Cerebellar cortex (tissue), 1 donor: ENCODE data around the gene RNF115.
"Not testable (repeated sequence)": the region's sequence is repeated elsewhere in the genome, so short reads cannot be mapped to it uniquely, and the experiment has no call there.

ENCODE experiments used
- DNase-seq: peaks from one replicate; pipeline ENCODE4 v3.0.0-alpha.2; 2015; ENCODE audit warnings: low spot score

The RNF115 gene

DNA sequence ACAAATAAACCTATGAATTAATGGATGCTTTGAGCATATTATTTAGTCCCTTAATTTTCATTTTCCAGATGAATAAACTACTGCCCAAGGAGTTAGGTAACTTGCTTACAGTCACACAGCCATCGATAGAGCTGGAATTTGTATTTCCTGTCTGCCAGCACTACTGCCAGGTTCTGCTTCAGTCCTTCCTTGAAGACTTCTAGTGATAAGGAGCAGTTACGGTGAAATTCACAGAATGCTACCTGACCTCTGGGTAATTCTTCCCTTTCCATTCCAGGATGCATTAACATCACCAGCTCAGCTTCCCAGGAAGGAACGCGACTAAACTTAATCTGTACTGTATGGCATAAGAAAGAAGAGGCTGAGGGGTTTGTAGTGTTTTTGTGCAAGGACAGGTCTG lies 93.4 kb downstream of the RNF115 start:
- DNase-seq: no peak

DNA sequence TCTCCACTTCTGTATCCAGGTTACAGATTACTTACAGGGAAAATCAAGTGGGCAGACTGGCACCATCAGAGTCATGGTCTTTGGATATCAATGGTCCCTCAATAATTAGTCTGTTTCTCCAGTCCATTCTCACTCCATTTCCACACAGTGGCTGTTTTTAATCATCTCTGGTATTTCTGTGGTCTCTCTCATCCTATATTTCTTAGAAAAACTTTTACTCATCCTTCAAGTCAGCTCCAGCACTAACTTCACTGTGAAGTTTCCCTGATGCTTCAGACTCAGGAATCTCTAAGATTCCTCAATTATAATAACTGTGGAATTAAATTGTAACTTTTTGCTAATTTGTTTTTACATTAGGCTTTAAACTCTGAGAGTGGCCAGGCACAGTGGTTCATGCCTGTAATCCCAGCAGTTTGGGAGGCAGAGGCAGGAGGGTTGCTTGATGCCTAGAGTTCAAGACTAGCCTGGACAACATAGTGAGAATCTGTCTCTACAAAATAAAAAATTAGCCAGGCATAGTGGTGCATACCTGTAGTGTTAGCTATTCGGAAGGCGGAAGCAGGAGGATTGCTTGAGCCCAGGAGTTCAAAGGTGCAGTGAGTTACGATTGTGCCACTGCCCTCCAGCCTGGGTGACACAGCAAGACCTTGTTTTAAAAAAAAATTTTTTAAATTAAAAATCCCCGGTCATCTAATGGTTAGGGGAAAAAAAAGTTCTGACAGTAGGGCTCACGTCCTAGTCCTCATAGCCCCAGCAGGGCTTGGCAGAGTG lies 94.0 kb downstream of the RNF115 start:
- DNase-seq: no peak

DNA sequence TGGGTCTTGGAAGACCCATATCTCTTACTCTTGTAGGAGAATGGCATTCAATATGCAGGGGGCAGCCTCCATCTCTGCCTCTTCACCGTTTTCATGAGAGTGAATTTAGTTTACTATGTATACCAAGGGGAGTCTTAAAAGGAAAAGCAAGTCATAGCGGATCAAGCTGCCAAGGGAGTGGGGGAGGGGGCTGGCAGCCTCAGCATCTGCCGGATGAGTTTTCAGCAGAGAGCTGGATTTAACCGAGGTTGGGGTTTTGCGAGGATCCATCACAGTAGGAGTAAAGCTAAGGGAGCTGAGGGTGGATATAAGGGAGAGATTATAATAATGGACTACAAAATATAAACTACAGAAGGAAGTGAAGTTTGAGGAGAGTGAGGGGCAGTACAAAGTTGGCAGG lies 94.7 kb downstream of the RNF115 start:
- DNase-seq: no peak

DNA sequence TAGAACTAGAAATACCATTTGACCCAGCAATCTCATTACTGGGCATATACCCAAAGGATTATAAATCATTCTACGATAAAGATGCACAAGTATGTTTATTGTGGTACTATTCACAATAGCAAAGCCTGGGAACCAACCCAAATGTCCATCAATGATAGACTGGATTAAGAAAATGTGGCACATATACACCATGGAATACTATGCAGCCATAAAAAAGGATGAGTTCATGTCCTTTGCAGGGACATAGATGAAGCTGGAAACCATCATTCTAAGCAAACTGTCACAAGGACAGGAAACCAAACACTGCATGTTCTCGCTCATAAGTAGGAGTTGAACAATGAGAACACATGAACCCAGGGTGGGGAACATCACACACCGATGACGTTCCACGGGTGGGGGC lies 97.7 kb downstream of the RNF115 start:
- not testable (repeated sequence) for DNase-seq

DNA sequence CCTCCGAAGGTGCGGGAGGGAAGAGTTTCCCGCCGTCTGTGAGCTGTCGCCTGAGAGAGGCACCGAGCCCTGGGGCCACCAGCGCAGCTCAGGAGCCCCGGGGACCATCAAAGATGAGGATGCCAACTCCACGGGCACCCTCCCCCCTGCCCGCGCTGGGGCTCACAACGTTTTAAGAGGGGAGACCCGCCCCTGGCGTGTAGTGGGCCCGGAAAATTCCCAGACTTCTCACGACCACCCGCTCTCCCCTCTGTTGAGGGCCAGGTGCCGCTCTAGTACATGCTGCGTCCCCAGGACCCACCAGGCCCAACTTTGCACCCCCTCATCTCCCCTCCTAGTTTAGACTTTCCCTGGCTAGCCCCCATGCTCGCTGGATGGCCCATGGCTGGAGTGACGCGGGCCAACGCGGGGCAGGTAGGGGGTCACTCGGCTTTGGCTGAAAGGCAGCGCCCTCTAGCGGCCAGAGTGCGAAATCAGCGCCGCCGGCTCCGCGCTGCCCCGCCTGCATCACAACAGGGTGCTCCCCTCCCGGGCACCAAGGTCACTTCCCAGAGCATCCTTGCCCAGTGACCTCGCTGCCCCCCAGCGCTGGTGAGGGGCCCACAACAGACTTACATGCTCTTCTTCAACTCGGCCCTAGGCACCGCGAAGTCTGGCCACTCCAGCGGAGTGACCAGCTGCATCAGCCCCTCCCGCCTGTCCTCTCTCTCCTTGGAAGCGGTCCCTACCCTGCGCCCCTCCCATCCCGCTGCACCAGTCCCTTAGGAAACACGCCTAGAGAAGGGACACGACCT lies 102.8 kb downstream of the RNF115 start:
- peak; percentile 75 for DNase-seq

DNA sequence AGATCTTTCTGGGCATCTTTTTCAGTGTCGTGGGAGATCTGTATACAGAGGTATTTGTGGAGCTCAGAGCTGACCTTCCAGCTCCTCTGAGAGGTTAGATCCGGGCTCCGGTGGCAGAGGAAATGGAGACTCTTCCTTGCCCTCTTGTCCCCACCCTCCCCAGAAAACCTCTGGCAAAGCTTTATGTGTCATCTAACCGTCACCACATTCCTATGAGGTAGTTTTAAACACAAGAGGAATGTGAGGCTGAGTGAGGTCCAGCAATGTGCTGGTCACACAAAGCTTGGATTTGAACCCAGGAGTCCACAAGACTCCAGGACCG lies 103.4 kb downstream of the RNF115 start:
- DNase-seq: no peak

DNA sequence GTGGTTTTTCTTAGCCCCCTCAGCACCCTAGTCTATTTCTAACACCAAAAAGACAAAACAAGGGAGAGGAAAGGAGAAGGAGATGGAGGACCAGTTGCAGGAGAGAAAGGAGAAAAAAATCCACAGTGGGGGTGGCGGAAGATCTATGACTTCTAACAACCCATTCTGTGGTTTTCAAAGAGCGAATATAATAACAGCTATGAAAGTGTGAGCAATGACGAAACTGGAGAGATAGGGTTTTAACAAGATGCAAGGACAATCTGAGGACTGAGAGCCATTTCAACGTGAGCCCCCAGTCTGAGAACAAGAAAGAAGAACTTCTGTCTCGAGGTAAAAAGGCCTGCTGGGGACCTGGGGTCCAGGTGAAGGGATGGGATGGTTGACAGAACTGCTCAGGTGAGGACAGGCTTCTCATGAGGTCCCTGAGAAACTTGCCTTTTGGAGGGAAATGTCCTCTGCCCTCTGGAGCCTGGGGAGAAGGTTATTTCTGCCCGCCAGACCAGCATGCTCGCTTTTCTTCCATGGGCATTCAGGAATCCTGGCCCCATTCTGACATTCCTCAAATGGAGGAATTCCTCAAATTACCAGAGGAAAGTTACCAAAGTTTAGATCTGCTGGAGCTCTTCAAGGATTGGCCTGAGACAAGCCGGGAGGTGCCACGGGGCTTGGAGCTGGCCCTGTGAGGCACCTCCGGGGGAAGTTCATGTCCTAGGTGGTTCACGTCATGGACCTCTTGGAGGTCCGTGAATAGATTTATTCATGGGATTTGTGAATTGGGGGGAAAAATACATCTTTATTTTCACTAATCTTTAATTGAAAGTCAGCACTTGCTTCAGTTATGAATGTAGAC lies 104.4 kb downstream of the RNF115 start, which contains the start of gene CD160:
Gene CD160 (plus strand): TSS at position 270 of the 850 bp plus-strand sequence. CDS start 8,829 bp downstream, outside the sequence.
- no peak for DNase-seq

DNA sequence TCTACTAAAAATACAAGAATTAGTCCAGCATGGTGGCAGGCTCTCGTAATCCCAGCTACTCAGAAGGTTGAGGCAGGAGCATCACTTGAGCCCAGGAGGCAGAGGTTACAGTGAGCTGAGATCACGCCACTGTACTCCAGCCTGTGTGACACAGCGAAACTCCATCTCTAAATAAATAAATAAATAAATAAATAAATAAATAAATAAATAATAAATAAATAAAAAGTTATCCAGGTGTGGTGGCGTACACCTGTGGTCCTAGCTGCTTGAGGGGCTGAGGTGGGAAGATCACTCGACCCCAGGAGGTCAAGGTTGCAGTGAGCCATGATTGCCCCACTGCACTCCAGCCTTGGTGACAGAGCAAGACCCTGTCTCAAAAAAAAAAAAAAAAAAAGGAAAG lies 105.4 kb downstream of the RNF115 start:
- not testable (repeated sequence) for DNase-seq

DNA sequence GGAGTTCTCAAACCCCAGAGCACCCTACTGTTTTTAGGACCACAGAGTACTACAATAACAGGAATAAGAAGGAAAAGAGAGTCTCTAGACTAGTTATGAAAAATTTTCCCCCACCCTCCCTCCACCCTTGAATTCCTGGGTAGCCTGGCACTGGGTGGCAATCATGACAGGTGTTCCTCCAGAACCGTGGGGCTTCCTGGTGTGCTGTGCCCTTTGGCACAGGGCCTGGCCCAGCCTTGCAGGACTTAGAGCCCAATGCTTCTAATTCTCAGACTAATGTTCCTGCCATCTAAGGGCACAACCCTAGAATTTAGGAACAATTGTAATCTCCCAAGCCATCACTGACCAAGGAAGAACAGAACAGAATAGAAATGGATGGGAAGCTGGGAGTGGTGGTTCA lies 106.1 kb downstream of the RNF115 start:
- DNase-seq: no peak

DNA sequence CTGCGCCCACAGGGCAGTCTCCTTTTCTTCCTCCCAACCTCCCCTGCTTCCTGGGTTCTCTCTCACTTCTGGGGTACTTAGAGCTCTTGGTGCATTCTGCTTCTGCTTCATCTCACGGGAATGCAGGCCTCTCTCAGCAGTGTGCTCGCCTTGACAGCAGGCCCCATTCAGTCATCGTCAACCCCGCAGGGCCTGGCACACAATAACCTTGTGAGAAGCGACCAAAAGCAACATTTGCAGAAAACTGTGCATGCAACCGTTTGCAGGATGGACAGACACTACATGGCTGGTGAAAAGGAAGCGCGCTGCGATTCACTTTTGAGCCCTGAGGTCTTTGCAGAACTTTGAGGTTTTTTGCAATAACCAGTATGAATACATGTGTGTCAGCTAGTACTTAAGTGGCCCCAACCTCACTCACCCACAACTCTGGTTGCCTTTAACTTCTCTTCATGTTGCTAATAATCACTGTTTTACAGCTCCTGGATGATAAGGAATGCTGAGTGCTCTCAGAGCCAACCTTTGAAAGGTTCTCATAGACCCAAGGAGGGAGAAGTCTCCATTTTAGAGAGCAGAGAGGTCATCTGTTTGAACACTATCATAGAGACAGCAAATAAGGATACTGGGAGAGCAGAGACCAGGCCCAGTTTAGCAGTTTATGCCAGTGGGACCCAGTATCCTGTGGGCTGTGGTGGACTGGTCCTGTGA lies 107.1 kb downstream of the RNF115 start:
- peak; percentile 62 for DNase-seq

DNA sequence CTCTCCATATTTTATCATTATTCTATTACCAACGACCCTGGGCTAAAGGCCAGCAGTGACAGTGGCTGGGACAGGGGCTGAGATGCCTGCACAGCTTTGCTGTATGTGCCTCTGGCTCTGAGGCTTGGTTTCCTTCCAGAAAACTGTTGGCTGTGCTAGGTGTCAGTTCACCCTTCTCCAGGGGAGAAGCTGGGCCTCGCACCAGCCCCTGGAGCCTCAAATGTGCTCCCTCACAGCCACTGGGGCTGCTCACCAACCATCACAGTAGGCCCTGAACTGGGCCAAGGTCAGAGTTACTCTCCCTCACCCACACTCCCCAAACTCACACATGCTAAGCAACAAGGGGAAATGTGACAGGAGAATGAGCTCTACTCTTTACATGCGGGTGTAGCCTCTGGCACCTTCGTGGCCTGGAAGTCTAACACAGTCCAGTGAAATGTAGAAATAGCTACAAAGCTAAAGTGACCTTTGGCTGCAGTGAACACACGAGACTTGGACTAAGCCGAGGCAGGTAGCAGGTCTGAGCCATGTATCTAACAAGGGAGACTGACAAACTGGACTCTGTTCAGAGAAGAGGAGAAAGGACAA lies 109.3 kb downstream of the RNF115 start:
- peak; percentile 42 for DNase-seq

DNA sequence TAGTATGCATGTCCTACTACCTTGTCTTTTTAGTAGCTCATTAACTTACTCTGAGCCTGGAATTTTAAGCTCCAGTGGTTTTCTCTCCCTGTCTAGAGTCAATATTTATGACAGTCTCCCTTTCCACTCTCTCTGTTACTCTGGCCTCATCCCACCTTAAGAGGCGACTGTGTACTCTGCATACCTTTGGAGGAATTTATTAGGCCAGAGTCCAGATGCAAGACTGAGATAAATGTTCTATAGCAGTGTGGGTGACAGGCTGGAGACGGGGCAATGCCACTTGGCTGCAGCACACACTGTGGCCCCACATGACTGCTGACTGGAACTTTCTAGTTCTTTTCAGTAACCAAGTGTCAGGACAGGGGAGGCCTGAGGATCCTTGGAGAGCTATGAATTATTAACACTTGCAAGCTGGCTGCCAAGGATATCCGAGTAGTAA lies 112.7 kb downstream of the RNF115 start:
- no peak for DNase-seq

DNA sequence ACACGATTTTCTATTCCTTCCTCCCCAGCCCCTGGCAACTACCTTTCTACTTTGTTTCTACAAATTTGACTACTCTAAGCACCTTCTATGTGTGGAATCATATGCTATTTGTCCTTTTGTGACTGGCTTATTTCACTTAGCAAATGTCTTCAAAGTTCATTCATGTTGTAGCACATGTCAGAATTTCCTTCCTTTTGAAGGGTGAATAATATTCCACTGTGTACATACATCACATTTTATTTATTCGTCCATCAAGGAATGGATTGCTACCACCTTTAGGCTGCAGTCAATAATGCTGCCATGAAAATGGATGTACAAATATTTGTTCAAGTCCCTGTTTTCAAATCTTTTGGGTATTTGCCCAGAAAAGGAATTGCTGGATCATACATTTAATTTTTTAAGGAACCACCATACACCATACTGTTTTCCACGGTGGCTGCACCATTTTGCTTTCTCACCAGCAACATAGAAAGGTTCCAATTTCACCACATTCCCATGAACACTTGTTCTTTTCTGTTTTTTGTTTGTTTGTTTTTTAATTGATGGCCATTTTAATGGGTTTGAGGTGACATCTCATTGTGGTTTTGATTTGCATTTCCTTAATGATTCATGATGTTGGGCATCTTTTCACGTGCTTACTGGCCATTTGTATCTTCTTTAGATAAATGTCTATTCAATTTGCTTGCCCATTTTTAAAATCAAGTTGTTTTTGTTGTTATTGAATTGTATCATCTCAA lies 113.4 kb downstream of the RNF115 start:
- DNase-seq: no peak

DNA sequence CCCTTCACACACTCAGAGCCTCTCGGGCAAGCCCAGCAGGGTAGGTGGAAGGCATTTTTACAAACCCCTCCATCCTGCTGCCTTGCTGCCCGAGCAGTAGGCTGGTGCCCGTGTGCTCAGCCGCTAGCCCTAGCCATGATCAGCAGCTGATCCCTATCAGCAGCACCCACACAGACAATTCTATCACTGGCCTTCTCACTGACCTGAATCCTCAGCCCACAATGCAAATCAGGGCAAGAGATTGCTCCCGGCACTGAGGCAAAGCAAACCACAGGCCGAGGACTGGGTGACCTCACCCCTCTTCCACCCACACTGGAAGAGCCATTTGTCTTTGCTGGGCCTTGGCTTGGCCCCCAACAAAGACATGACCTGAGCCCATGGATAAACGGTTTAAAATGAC lies 115.8 kb downstream of the RNF115 start:
- peak; percentile 34 for DNase-seq

DNA sequence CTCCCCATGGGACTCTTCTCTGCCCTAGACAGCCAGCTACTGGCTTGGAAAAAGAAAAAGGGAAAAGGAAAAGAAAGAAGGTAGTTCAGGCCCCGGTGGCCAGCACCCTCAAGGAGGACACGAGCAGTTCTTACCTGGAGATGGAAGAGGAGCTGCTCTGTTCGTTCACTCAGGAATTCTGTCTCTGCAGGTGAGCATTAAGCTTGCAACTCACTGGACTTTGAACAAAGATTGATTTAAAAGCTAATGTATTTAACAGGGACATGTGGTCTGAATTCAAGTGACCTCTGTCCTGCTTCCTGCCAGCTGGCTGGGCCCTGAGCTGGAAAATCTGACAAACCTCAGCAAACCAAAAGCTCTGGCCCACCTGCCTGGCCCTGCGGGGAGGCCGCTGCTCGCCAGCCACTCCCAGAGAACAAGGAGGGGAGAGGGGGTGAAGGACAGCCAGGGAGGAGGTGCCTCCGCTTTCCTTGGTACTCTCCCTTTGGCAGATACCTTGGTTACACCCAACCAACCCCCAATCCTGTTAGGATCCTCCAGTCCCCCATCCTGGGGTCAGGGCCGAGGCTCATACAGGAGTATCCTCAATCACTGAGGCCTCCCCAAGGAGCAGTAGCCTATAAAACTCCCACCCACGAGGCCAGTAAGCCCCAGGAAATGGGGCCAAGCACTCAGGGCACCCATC lies 116.6 kb downstream of the RNF115 start, which contains the start of gene PDZK1:
Gene PDZK1 (minus strand): TSS at position 186 of the 685 bp plus-strand sequence. CDS start 19,347 bp downstream, outside the sequence.
- DNase-seq: peak; percentile 88

DNA sequence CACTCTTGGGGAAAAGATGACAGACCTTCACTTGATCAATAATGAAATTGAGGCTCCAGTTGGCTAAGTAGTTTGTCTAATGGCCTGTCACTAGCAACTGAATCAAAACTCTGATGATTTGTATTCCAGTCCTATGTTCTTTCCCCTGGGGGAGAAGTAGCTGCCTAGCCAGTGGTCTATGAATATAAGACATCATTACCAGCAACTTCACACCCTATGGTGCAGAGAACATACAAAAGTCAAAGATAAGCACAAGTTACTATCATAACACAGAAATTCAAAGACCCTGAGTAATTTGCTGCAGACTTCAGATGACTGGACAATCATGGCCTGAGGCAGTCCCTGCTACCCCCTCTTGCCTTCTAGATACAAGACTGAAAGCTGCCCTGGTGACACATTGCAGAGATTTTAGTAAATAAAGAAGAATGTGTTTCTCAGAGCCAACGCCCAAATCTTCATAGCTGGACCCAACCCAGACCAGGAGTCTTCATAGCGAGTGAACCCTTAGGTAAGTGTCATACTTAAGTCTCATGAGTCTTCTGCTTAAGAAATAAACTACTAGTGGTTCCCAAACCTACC lies 117.7 kb downstream of the RNF115 start:
- DNase-seq: no peak

DNA sequence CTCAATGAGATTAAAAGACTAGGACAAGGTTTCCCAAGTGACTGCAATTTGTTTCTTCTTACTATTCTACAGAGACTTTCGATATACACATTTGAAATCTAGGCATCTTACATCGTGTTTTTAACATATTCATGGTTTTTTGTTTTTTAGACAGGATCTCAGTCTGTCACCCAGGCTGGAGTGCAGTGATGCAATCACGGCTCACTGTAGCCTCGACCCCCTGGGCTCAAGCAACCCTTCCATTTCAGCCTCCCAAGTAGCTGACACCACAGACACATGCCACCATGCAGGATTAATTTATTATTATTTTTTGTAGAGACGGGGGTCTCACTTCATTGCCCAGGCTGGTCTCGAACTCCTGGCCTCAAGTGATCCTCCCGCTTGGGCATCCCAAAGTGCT lies 118.3 kb downstream of the RNF115 start:
- no peak for DNase-seq

DNA sequence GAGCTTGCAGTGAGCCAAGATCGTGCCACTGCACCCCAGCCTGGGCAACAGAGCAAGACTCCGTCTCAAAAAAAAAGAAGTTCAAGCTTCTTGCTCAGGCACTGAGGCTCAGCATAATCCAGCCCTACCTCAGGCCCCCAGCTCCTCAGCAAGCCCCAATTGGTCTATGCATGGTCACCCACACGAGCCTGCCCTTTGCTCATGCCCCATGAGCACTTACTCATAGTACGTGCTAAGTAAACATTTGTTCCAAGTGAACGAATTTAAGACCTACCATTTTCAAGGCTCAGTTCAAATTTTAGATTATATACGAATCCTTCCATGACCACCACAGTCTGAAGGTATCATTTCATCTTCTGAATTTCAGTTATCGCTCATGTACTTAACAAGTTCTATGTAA lies 121.1 kb downstream of the RNF115 start:
- no peak for DNase-seq

DNA sequence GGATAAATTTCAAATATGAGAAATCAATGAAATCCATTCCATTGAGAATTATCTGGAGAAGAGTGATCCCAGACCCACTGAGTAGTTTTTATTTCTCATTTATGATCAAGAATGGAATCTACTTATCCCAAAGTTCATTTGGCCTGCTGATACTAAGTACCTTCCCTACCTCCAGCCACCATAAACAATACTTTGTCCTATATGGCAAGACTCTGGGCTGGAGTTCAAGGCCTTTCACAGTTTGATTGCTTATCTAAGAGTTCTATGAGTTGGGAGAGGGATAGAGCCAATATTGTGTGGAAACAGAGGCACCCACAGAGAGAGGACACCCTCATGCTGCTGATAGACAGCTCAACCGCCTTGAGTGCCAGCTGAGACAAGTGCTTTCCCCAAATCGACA lies 121.8 kb downstream of the RNF115 start:
- no peak for DNase-seq
